H1 (cell line): ENCODE results near the gene DCP2.

Source experiments
- CREB1 ChIP-seq: IDR thresholded peaks from 2 replicates; pipeline ENCODE4 v1.6.1; 2012; ENCODE audit warnings: inconsistent platforms
- EP300 ChIP-seq, 2 experiments: IDR thresholded peaks; 1 replicate in 1 of 2; 2 replicates in 1 of 2; pipeline ENCODE4 v1.6.1; 2011 to 2012; ENCODE audit warnings: low read depth in 2 of 2, low read length in 2 of 2, mild to moderate bottlenecking in 2 of 2, borderline replicate concordance in 1 of 2, inconsistent platforms in 1 of 2, moderate library complexity in 1 of 2

DNA sequence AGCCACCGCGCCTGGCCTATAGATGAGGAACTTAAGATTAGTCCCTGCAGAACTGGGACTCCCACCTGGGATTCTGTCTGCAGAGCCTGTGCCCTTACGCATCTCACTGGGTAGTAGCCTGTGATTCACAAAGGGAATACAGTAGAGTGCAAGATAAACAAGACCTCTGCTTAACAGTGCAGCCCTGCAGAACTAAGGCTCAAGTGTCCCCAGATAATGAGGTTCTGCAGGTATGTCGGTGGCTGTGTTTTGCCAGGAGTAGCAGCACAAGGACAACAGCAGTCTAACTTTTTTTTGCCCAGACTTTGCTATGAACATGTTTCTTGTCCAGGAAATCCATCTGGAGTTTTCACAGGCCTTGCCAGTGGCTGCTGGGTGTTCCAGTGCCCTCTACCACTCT lies 59.7 kb downstream of the DCP2 start:
- no peak for TF ChIP-seq EP300 (IDR thresholded peaks at IDR 0.05; ENCODE audit: borderline replicate concordance in 1 of 2, low read depth in 2 of 2, low read length in 2 of 2)
- TF ChIP-seq CREB1: no peak
